A673 (cell line): ENCODE results near the gene MFSD2A. TPM values are rescaled to one million over a fixed set of nuclear protein-coding genes. Genes with fewer than 3 reads are reported as not detected.

Experiments used
- BruUV-seq: library from RNA; stranded (reverse); fragments of 400-500 nt; replicated peaks from 2 replicates; lab custom pipeline; 2021; lab: Mats Ljungman, UMichigan
- CTCF ChIA-PET: fragments of 300-600 bp; sonication (Branson Sonifier 250); formaldehyde crosslinking; loops from one replicate; lab custom pipeline; 2022; ENCODE audit warnings: antibody characterized with exemption; lab: Charles Lee
- POLR2A ChIA-PET: fragments of 300-600 bp; sonication (Branson Sonifier 250); formaldehyde crosslinking; loops from one replicate; lab custom pipeline; 2022; ENCODE audit warnings: antibody characterized with exemption; ENCODE audit not compliant: low non-redundant PET; lab: Charles Lee
- DNase-seq: peaks from one replicate; pipeline ENCODE4 v3.0.0-alpha.2; 2015; ENCODE audit warnings: low spot score
- H3K27ac ChIP-seq: fragments of 200-600 bp; sonication (generic); 2 replicates; pipeline ENCODE4 v1.5.1; 2016; ENCODE audit warnings: mixed run types, low read depth, mild to moderate bottlenecking, mixed read lengths, antibody characterized with exemption, low read length; ENCODE audit not compliant: poor library complexity, severe bottlenecking
- H3K27me3 ChIP-seq: fragments of 200-600 bp; sonication (generic); replicated peaks from 2 replicates; pipeline ENCODE4 v1.6.1; 2017; ENCODE audit warnings: mixed run types, low read depth, mild to moderate bottlenecking, mixed read lengths, antibody characterized with exemption, low read length; ENCODE audit not compliant: insufficient read depth, poor library complexity
- H3K36me3 ChIP-seq: fragments of 200-600 bp; sonication (generic); 2 replicates; pipeline ENCODE4 v1.6.1; 2016; ENCODE audit warnings: mixed run types, mild to moderate bottlenecking, mixed read lengths, antibody characterized with exemption, low read length; ENCODE audit not compliant: insufficient read depth, poor library complexity, severe bottlenecking
- H3K4me1 ChIP-seq: fragments of 200-600 bp; sonication (generic); 2 replicates; pipeline ENCODE4 v1.6.1; 2017; ENCODE audit warnings: mixed run types, mild to moderate bottlenecking, mixed read lengths, antibody characterized with exemption, low read length; ENCODE audit not compliant: insufficient read depth, poor library complexity, severe bottlenecking
- H3K4me3 ChIP-seq: fragments of 200-600 bp; sonication (generic); 2 replicates; pipeline ENCODE4 v1.5.1; 2016; ENCODE audit warnings: low read depth, mixed run types, mild to moderate bottlenecking, mixed read lengths, low read length; ENCODE audit not compliant: poor library complexity, severe bottlenecking
- H3K9me3 ChIP-seq: fragments of 200-600 bp; sonication (generic); 2 replicates; pipeline ENCODE4 v1.6.1; 2016; ENCODE audit warnings: mixed run types, low read depth, mild to moderate bottlenecking, mixed read lengths, antibody characterized with exemption, low read length; ENCODE audit not compliant: poor library complexity, severe bottlenecking
- CTCF ChIP-seq: fragments of 300-800, 200-600 bp; sonication (generic); conservative IDR thresholded peaks from 2 replicates; pipeline ENCODE4 v1.5.1; 2017; ENCODE audit warnings: low read depth, mild to moderate bottlenecking, antibody characterized with exemption, low read length, moderate library complexity, mixed read lengths
- EZH2 ChIP-seq: fragments of 200-600 bp; sonication (generic); IDR thresholded peaks from 2 replicates; pipeline ENCODE4 v1.6.1; 2017; ENCODE audit warnings: borderline replicate concordance, low read depth, mild to moderate bottlenecking, mixed read lengths, antibody characterized with exemption, low read length; ENCODE audit not compliant: poor library complexity, severe bottlenecking
- intact Hi-C: fragments of 100-400 bp; cut with micrococcal nuclease; formaldehyde crosslinking; loops from one replicate; pipeline ENCODE4 v1.10.0; 2022; ENCODE audit not compliant: unreplicated experiment
- total RNA-seq: library from RNA; stranded (reverse); gene quantifications from 2 replicates; pipeline ENCODE4 v1.2.3, GENCODE V29; 2021

Gene MFSD2A
- total RNA-seq, 1 experiment from 2014 or later: 7.4 TPM

GRCh38 chr1:39917825-39918224 is 37.1 kb upstream of the MFSD2A start:
- no peaks in the 10 kb centered on the region for H3K9me3 ChIP-seq
- CTCF ChIA-PET: no interaction called here
- H3K36me3 ChIP-seq: no peaks in the 10 kb centered on the region
- H3K27me3 ChIP-seq: no peaks in the 10 kb centered on the region
- TF ChIP-seq EZH2: no peak
- no peak for TF ChIP-seq CTCF
- H3K27ac ChIP-seq: no peak overlapping the region
- POLR2A ChIA-PET: no interaction called here
- intact Hi-C loops: no loop called here
- BruUV-seq: no TSS peak
- no peak overlapping the region for H3K4me3 ChIP-seq
- DNase-seq: no peak
- H3K4me1 ChIP-seq: no peaks in the 10 kb centered on the region

- no peaks in the 10 kb centered on the region for H3K9me3 ChIP-seq
- no peak overlapping the region for H3K27ac ChIP-seq
- no peaks in the 10 kb centered on the region for H3K36me3 ChIP-seq
- BruUV-seq: no TSS peak
- no peaks in the 10 kb centered on the region for H3K4me1 ChIP-seq
- CTCF ChIA-PET: interaction anchor here (0.5 to 1.3 kb wide), 6 partner anchors 13 to 113 kb away, joined by 3 to 6 read pairs (median 4); no protein-coding TSS in a partner anchor
- no peaks in the 10 kb centered on the region for H3K27me3 ChIP-seq
- DNase-seq: peak; percentile 49
- TF ChIP-seq CTCF: peak; percentile 52
- TF ChIP-seq EZH2: no peak
- no peak overlapping the region for H3K4me3 ChIP-seq
- intact Hi-C loops: no loop called here
- POLR2A ChIA-PET: interaction anchor here (0.6 kb wide), 1 partner anchor 9 kb away, joined by 3 read pairs; no protein-coding TSS in a partner anchor
Measured at GRCh38 chr1:39919545-39919944, 35.4 kb upstream of the MFSD2A start.

GRCh38 chr1:39922251-39922688 is 32.7 kb upstream of the MFSD2A start:
- CTCF ChIA-PET: no interaction called here
- H3K4me3 ChIP-seq: no peak overlapping the region
- no peak for DNase-seq
- intact Hi-C loops: no loop called here
- no TSS peak for BruUV-seq
- no peaks in the 10 kb centered on the region for H3K27me3 ChIP-seq
- H3K27ac ChIP-seq: no peak overlapping the region
- no peaks in the 10 kb centered on the region for H3K4me1 ChIP-seq
- H3K36me3 ChIP-seq: no peaks in the 10 kb centered on the region
- TF ChIP-seq CTCF (no peak), EZH2 (no peak)
- POLR2A ChIA-PET: no interaction called here
- no peaks in the 10 kb centered on the region for H3K9me3 ChIP-seq
